Osteocyte (in vitro differentiated cells): ENCODE measurements around the gene CYREN. TPM values are rescaled to one million over a fixed set of nuclear protein-coding genes. Genes with fewer than 3 reads are reported as not detected.

ENCODE experiments used
- DNase-seq: peaks from one replicate; pipeline ENCODE4 v3.0.0; 2021; ENCODE audit warnings: mixed read lengths; ENCODE audit not compliant: unreplicated experiment; ENCODE audit errors: extremely low spot score
- H3K27ac Mint-ChIP-seq: one replicate; pipeline ENCODE4 v1.8.0; 2021; ENCODE audit warnings: mild to moderate bottlenecking, mixed read lengths; ENCODE audit not compliant: unreplicated experiment
- H3K27me3 Mint-ChIP-seq: one replicate; pipeline ENCODE4 v1.8.0; 2021; ENCODE audit warnings: mixed read lengths; ENCODE audit not compliant: unreplicated experiment
- H3K36me3 Mint-ChIP-seq: one replicate; pipeline ENCODE4 v1.8.0; 2021; ENCODE audit warnings: mixed read lengths; ENCODE audit not compliant: unreplicated experiment
- H3K4me1 Mint-ChIP-seq: one replicate; pipeline ENCODE4 v1.8.0; 2021; ENCODE audit warnings: mixed read lengths; ENCODE audit not compliant: unreplicated experiment
- H3K4me3 Mint-ChIP-seq: one replicate; pipeline ENCODE4 v1.8.0; 2021; ENCODE audit warnings: mild to moderate bottlenecking, moderate library complexity, mixed read lengths; ENCODE audit not compliant: unreplicated experiment
- H3K9me3 Mint-ChIP-seq: one replicate; pipeline ENCODE4 v1.8.0; 2021; ENCODE audit warnings: mixed read lengths; ENCODE audit not compliant: unreplicated experiment
- total RNA-seq: library from RNA; stranded (reverse); gene quantifications from 2 replicates; pipeline ENCODE4 v1.2.1, GENCODE V29; 2021
- TF ChIP-seq, protein P1 (sequence below): fragments of 200-600 bp; sonication (generic); IDR thresholded peaks from 2 replicates; pipeline ENCODE4 v1.5.0; 2021; ENCODE audit warnings: antibody characterized with exemption, mild to moderate bottlenecking, moderate library complexity

CYREN gene
- total RNA-seq, 1 donor from 2014 or later, result 38.6 TPM

DNA sequence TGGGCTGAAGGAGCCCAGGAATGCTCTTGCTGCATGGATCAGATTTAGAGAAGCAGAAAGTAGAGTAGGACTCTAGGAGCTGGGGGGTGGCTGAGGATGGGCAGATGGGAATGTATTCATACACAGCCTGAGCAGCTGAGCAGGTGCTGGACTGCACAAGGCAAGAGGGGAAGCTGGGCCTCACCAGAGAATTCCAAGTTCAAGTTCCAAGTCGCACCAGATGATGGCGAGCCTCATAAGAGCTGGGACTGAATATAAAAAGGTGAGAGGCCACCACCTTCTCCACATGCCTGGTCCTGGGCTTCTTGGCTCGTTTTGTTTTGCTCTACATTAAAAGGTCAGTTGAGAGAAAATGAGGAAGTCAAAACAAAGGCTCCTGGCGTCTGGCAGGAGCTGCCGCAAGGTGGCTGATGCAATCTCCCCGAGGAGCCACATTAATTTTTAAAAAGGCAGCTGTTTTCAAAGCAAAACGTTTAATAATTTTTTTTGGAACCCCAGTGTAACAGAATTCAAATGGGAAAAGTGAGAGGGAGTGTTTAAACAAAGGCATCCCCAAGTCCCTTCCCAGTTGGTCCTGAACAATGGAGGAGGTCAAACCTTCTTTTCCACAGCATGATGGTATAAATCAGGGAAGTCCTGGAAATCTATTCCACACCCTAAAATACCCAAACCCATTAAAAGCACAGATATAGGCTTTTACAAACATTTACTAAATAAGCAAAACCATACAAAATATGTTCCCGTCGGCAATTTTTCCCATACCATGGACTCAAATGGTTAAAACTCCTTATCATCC is 9.5 kb downstream of the CYREN start:
- no peak overlapping the region for H3K4me3 Mint-ChIP-seq
- H3K27me3 Mint-ChIP-seq, result no peaks in the 10 kb centered on the region
- H3K4me1 Mint-ChIP-seq, result peaks cover 27% of the 10 kb centered on the region
- TF ChIP-seq, protein P1, sequence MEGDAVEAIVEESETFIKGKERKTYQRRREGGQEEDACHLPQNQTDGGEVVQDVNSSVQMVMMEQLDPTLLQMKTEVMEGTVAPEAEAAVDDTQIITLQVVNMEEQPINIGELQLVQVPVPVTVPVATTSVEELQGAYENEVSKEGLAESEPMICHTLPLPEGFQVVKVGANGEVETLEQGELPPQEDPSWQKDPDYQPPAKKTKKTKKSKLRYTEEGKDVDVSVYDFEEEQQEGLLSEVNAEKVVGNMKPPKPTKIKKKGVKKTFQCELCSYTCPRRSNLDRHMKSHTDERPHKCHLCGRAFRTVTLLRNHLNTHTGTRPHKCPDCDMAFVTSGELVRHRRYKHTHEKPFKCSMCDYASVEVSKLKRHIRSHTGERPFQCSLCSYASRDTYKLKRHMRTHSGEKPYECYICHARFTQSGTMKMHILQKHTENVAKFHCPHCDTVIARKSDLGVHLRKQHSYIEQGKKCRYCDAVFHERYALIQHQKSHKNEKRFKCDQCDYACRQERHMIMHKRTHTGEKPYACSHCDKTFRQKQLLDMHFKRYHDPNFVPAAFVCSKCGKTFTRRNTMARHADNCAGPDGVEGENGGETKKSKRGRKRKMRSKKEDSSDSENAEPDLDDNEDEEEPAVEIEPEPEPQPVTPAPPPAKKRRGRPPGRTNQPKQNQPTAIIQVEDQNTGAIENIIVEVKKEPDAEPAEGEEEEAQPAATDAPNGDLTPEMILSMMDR, result no peak
- no peak for DNase-seq
- H3K36me3 Mint-ChIP-seq, result peaks cover 23% of the 10 kb centered on the region
- peaks cover 22% of the 10 kb centered on the region for H3K9me3 Mint-ChIP-seq
- peak overlapping the region; percentile 25 for H3K27ac Mint-ChIP-seq

DNA sequence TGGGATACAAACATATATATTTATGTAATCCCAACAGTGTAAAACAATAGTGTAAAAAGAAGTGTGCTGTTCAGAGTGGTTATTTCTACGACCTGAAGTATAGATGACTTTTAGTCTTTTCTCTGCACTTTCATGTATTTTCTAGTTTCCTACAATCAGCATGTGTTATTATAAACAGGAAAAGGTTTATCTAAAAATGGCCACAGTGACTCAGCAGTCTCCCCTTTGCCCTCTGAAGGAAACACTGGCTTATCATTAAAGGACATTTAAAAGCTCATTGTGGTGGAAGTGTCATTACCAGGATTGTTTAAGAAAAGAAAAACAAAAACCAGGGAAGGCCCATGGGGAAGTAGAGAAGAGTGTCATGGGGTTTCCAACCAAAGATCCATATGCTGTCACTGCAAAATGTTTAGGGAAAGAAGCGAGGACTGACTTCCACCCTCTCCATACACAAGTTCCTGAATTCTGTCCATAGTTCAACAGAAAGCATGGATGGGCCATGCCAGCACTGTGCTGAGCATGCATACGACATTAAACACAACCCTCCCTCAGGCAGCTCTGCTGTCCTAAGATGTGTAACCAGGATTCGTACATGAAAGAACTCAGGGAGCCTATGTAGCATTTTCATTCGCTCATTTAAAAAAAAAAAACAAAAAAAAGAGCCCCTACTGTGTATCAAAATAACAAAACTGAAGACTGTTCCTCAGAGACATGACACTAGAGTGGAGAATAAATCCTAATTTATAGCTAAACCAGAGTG is 10.2 kb downstream of the CYREN start:
- no peaks in the 10 kb centered on the region for H3K27me3 Mint-ChIP-seq
- TF ChIP-seq, protein P1, result no peak
- H3K27ac Mint-ChIP-seq, result peak overlapping the region; percentile 29
- peaks cover 16% of the 10 kb centered on the region for H3K36me3 Mint-ChIP-seq
- no peak overlapping the region for H3K4me3 Mint-ChIP-seq
- DNase-seq, result no peak
- peaks cover 27% of the 10 kb centered on the region for H3K4me1 Mint-ChIP-seq
- H3K9me3 Mint-ChIP-seq, result peaks cover 30% of the 10 kb centered on the region

DNA sequence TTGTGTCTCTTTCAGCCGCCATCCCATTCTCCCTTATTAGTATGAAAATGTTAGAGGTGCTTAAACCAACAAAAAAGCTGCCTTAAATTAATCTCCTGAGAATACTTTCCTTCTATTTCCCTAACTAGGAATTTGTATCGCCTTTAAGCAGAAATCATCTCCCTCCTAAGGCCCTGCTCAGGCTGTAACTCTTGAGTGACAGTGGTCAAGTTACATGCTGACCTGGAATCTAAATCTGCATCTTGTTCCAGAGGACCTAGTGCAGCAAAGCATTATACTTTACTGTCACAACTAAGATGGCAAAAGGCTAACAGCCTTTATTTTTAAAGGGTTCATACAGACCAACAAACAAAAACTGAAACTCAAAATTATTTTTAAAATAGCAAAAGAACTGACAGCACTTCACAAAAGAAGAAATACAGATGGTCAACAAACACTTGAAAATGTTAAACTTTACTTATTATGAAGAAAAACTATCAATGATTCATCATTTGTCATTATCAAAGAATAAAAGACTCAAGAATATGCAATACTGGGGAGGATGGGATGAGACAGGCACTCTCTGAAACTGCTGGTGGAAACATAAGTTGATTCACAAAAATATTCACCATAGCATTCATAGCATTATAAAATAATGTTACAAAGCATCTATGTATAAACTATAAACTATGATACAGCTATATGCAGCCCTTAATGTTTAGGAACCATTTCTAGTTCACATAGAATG is 11.0 kb downstream of the CYREN start:
- Mint-ChIP-seq H3K4me3 (no peak overlapping the region), H3K27ac (no peak overlapping the region), H3K27me3 (peaks cover 1% of the 10 kb centered on the region), H3K36me3 (peaks cover 13% of the 10 kb centered on the region), H3K9me3 (peaks cover 37% of the 10 kb centered on the region), H3K4me1 (peaks cover 27% of the 10 kb centered on the region)
- TF ChIP-seq, protein P1, result no peak
- no peak for DNase-seq

DNA sequence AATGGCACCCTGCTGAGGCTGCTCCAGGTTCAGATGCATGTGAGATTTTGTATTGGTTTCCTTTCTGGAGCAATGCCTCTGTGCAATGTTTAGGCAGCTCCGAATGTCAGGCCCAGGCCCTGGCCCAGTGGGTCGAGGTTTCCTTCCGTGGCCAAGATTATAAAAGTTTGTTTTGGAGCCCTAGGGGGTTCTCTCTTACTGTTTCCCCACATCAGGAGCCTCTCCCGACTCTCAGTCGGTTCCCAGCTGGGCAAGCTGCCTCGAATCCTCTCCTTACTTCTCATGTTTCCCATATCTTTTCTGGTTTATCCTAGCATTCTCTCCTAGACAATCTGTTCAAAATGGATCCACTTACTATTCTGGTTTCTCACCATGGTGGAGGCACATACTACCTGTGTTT is 11.6 kb downstream of the CYREN start:
- peaks cover 27% of the 10 kb centered on the region for H3K4me1 Mint-ChIP-seq
- peaks cover 10% of the 10 kb centered on the region for H3K36me3 Mint-ChIP-seq

More for the DNA sequence above, 11.6 kb downstream of the CYREN start:
- peaks cover 44% of the 10 kb centered on the region for H3K9me3 Mint-ChIP-seq
- H3K27me3 Mint-ChIP-seq, result peaks cover 8% of the 10 kb centered on the region
- H3K4me3 Mint-ChIP-seq, result no peak overlapping the region
- no peak overlapping the region for H3K27ac Mint-ChIP-seq
- TF ChIP-seq, protein P1, result no peak
- no peak for DNase-seq
